HG03064 (cell line): Measurements from ENCODE around the gene SLC37A1.
"Not testable (repeated sequence)": the region's sequence is repeated elsewhere in the genome, so short reads cannot be mapped to it uniquely, and the experiment has no call there.

ENCODE experiments used
- ATAC-seq: cut with Tn5 transposase; IDR thresholded peaks from one replicate; pipeline ENCODE4 v1.9.1; 2021; ENCODE audit warnings: low read depth; ENCODE audit not compliant: unreplicated experiment

The SLC37A1 gene

GRCh38 chr21:42513151-42513984 lies at the start of gene SLC37A1:
TSS of gene SLC37A1 (plus strand) at chr21:42513852. CDS start at chr21:42518455, 4,603 bp downstream.
- ATAC-seq: peak; percentile 50

DNA sequence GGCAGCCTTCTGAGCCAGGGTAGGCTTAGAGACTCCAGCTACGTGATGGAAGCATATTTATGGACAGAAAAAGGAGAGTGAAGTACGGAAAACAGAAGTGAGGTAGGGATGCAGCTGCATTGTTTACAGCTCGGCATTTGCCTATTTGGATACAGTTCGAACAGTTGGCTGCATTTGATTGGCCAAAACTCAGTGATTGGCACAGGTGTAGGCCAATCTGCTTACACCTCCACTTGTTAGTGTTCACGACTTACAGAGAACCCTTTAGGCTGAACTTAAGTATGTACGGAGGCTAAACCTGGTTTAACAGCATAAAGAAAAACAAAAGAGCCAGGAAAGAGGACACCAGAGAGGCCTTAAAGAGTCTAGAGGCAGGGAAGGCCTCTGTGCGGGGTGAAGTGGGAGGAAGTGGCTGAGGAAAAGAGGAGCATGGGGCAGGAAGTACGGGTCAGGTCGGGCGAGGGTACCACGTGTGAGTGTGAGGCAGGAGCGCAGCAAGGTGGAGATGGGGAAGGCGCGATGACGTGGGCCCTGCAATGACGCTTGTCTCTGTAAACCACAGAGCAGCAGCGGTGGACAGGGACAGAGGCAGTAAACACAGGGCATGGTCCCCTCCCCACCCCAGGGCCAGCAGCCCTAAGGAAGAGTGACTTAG lies 49.7 kb upstream of the SLC37A1 start:
- ATAC-seq: no peak

- ATAC-seq: no peak
Observed at GRCh38 chr21:42465008-42465802, 48.4 kb upstream of the SLC37A1 start.

DNA sequence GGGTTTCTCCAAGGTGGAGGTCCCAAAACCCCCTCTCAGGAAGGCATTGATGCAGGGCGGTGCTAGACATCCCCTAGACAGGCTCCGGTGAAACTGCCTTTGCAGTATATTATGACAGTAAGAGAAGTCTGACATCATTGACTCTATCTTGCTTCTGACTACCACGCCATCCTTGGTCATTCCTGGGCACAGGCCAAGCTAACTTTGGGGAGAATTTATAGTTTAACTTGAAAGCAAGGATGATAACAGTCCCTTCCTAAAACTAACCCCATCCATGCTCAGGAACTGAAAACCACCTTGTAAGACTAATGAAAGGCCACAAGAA lies 47.9 kb upstream of the SLC37A1 start:
- ATAC-seq: no peak

DNA sequence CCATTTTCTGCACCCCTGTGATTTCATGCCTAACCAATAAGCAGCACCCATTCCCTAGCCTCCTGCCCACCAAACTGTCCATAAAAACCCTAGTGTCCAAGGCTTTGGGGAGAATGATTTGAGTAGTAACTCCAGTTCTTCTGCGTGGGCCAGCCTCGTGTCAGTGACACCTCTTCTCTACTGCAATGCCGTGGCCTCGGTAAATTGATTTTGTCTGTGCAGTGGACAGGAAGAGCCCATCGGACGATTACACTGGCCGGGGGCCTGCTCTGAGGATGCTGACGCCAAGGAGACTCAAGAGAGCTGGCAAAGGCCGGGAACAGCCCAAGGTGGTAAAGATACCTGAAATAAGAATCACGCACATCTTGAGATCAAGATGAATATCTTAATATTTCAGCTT lies 47.0 kb upstream of the SLC37A1 start:
- no peak for ATAC-seq

DNA sequence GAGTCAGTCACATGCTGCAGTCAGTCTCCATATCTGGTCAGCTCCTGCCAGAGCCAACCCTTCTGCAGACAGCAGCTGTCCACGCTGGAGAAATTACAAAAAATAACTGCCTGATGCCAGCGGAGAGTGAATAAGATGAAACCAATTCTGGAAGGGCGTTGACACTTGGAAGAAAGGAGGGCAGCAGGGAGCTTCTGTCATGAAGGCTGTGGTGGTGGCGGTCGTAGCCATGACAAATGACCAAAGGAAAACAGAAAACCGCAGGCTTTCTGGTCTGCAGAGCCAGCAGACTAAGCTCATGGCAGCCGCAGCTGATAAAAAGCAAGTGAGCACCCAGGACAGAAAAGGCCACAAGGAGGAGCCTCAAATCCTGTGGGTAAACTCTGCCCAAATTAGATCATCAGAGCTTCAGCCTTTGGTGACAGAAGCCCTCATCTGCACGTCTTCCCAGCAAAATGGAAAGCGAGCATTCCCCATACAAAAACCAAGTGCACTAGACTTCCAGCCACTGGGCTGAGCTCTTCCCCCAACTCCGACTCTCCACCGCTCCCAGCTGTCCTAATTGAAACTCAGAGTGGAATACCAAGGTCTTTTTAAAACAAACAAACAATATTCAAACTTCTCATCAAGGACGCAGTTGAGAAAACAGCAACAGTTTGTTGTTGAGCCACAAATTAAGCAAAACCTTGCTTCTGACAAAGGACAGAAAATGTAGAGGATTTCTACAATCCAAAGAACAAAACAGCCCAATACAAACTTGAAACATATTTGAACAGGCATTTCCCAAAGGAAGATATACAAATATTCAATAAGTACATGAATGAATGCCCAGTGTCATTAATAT lies 46.3 kb upstream of the SLC37A1 start:
- ATAC-seq: no peak

DNA sequence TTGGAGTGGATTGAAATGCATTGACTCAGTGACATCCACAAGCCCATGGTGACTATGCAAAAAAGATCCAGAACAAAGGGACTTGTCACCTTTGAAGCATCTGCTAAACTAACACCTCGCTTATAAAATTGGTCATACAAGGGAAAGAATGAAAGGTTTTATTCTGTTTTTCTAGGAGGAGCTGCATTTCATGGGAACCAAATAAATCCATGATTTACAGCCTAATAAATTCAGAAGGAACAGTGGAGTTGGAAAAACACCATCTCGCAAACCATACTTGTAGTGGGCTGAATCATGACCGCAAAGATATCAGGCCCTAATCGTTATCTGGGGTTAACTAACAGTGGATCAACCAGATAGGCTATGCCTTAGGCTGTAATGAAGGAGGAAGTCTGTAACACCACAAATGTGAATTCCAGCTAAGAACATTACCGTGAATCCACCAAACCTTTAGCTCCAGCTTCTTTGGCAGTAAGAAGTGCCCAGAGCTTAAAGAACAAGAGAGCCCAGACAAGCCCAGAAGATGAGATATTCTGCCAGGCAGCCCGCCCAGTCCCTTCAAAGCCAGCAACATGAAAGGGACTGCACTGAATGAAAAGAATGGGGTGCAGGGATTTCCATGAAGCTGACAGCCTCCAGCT lies 45.0 kb upstream of the SLC37A1 start:
- ATAC-seq: no peak

DNA sequence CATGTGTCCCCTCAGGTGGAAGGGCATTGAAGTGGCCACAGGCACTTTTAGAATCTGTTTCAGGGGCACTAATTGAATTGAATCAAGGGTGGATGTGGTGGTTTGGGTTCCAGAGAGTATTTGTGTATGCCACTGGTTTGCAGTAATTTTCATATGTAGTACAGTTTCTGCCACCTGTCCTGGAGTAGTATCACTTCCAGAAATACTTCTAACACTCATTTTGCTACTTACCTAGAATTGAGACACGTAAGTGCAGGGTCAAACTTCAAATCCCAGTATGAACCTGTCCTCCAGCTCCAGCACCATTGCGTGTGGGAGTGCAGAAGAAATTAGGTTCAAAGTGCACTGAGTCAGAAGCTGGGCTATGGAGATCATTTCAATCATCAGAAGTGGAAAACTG lies 44.4 kb upstream of the SLC37A1 start:
- ATAC-seq: no peak

DNA sequence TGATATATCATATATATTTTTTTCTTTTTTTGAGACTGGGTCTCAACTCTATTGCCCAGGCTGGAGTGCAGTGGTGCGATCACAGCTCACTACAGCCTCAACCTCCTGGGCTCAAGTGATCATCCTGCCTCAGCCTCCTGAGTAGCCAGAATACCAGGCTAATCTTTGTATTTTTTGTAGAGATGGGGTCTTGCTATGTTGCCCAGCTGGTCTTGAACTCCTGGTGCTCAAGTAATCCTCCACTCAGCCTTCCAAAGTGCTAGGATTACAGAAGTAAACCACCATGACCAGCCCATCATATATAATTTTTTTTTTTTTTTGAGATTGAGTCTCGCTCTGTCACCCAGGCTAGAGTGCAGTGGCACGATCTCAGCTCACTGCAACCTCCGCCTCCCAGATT lies 43.9 kb upstream of the SLC37A1 start:
- ATAC-seq: not testable (repeated sequence)

DNA sequence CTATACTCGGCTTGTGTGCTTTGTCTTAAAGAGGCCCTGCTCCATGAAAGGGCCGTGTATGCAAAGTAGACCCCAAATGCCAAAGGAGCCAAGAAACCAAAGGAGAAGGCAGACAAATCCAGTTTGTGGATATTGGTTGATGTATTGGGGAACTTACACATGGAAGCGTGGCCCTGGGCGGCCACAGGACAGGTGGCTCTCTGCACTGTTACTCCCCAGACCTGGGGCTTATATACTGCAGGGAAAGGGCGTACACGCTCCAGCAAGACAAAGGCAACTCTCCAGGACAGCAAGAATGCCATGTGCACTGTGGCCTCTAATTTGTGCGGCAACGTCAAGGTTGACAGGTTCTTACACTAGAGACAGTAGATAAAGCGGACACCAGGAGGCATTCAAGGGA lies 42.4 kb upstream of the SLC37A1 start:
- no peak for ATAC-seq

GRCh38 chr21:42471716-42472330 lies 41.8 kb upstream of the SLC37A1 start:
- ATAC-seq: no peak

GRCh38 chr21:42472521-42472920 lies 41.1 kb upstream of the SLC37A1 start:
- no peak for ATAC-seq

DNA sequence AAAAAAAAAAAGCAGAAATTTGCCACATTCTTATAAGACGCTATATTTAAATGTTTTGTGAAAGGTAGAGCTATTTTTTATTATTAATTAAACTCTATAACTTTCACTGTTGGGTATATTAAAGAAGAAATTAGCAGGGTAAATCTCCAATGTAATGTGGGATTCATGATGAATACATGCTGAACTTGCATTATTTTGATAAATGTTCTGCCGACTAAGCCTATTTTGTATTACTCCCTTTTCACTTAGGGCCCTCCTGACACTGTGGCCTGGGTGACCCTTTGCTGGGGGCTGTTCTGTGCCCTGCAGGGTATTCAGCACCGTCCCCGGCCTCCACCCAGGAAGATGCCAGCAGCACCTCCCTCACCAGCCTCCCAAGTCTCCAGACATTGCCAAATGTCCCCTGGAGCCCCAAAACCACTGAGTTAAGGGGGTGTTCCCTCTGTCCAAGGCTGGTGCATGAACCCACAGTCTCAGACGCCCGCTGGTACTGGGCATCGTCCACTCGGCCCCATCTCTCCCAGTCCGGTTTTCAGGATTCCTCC lies 40.1 kb upstream of the SLC37A1 start:
- no peak for ATAC-seq

- ATAC-seq: no peak
Observed at GRCh38 chr21:42474043-42474831, 39.4 kb upstream of the SLC37A1 start.

- no peak for ATAC-seq
Observed at GRCh38 chr21:42475036-42475435, 38.6 kb upstream of the SLC37A1 start.

GRCh38 chr21:42475526-42476387 lies 37.9 kb upstream of the SLC37A1 start:
- ATAC-seq: no peak
